ENCODE data around the gene ADAMTS6. TPM values are rescaled to one million over a fixed set of nuclear protein-coding genes. Genes with fewer than 3 reads are reported as not detected.

Gene ADAMTS6
- total RNA-seq, 1 donor: 150 TPM

DNA sequence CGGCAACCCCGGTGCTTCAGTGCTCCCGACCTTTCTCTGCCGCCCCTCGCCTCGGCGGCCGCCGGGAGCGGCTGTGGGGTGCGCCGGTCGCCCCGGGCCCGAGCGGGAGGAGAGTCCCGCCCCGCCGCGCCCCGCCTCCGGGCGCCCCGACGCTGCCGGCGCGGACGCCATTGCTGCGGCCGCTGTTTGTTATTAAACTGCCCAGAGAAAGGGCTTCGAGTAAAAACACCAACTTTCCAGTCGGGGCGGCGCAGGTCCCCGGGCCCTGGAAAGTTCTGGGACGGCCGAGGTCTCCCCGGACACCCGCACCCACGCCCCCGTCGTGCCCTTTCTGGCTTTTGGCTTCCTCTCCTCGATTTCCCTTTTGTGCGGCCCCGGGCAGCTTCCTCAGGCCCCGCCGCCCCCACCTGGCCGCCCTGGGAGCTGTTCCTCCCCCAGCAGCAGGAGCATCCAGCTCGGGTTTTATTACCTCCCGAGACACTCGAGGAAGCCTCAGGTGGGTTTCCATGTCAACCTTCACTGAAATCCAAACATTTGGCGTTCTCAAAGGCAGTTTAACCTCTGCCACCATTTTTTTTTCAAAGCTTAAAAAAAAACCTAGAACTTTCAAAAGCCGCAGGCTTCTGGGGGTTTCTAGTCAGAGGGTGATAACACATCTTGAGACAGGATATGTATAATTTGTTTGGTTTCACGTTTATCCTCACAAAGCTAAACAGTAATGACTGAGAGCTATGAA lies 378.6 kb downstream of the ADAMTS6 start:
- TF ChIP-seq, protein P1, sequence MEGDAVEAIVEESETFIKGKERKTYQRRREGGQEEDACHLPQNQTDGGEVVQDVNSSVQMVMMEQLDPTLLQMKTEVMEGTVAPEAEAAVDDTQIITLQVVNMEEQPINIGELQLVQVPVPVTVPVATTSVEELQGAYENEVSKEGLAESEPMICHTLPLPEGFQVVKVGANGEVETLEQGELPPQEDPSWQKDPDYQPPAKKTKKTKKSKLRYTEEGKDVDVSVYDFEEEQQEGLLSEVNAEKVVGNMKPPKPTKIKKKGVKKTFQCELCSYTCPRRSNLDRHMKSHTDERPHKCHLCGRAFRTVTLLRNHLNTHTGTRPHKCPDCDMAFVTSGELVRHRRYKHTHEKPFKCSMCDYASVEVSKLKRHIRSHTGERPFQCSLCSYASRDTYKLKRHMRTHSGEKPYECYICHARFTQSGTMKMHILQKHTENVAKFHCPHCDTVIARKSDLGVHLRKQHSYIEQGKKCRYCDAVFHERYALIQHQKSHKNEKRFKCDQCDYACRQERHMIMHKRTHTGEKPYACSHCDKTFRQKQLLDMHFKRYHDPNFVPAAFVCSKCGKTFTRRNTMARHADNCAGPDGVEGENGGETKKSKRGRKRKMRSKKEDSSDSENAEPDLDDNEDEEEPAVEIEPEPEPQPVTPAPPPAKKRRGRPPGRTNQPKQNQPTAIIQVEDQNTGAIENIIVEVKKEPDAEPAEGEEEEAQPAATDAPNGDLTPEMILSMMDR (IDR thresholded peaks at IDR 0.05; ENCODE audit: extremely low read depth, low read depth, low read length): no peak
- Histone ChIP-seq H3K36me3 (ENCODE audit: insufficient read depth, low read length) (no peaks in the 10 kb centered on the region), H2AFZ (ENCODE audit: low read length) (peak overlapping the region; percentile 63), H3K27me3 (ENCODE audit: insufficient read depth, low read length) (no peaks in the 10 kb centered on the region), H4K20me1 (ENCODE audit: insufficient read depth, low read length) (no peaks in the 10 kb centered on the region), H3K27ac (ENCODE audit: low read depth, low read length) (peak overlapping the region; percentile 92), H3K9me3 (ENCODE audit: low read depth, low read length) (no peaks in the 10 kb centered on the region), H3K79me2 (ENCODE audit: insufficient read depth, low read length) (no peaks in the 10 kb centered on the region), H3K4me2 (ENCODE audit: insufficient read depth, low read length) (peak overlapping the region; percentile 49), H3K4me1 (ENCODE audit: insufficient read depth, low read length) (peaks cover 32% of the 10 kb centered on the region), H3K4me3 (ENCODE audit: insufficient read depth, low read length) (peak overlapping the region; percentile 66)
- peak; percentile 92 for DNase-seq (ENCODE audit: insufficient read length, low spot score, missing footprints)

GRCh38 chr5:65102371-65102975 lies 379.2 kb downstream of the ADAMTS6 start:
- no peaks in the 10 kb centered on the region for H3K36me3 ChIP-seq (ENCODE audit: insufficient read depth, low read length)
- TF ChIP-seq, protein P1 (IDR thresholded peaks at IDR 0.05; ENCODE audit: extremely low read depth, low read depth, low read length): no peak
- H3K4me2 ChIP-seq (ENCODE audit: insufficient read depth, low read length): peak overlapping the region; percentile 49
- peak overlapping the region; percentile 66 for H3K4me3 ChIP-seq (ENCODE audit: insufficient read depth, low read length)
- H3K79me2 ChIP-seq (ENCODE audit: insufficient read depth, low read length): no peaks in the 10 kb centered on the region
- peaks cover 37% of the 10 kb centered on the region for H3K4me1 ChIP-seq (ENCODE audit: insufficient read depth, low read length)
- no peaks in the 10 kb centered on the region for H3K9me3 ChIP-seq (ENCODE audit: low read depth, low read length)
- H2AFZ ChIP-seq (ENCODE audit: low read length): peak overlapping the region; percentile 63
- no peaks in the 10 kb centered on the region for H3K27me3 ChIP-seq (ENCODE audit: insufficient read depth, low read length)
- no peak for DNase-seq (ENCODE audit: insufficient read length, low spot score, missing footprints)
- no peaks in the 10 kb centered on the region for H4K20me1 ChIP-seq (ENCODE audit: insufficient read depth, low read length)
- H3K27ac ChIP-seq (ENCODE audit: low read depth, low read length): peak overlapping the region; percentile 92

DNA sequence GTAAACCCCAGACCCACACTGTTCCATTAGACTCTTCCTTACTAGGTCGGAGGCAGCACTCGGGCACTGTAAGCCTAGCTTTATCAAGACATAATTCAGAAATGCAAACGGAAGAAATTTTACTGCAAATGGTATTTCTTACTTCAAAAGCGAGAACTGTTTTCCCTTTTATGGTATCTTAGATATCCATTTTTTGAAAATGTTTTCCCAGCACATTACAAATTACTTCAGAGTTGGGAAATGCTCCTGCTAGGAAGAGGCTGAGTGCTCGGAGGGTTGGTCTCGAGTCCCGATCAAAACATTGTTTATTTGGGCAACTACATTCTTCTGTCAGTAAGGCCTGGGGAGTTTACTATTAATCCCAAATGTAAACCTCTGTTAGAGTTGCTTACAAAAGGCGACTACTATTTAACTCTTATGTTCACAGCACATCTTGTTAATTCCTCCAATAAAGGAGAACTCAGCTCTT lies 380.1 kb downstream of the ADAMTS6 start:
- peak overlapping the region; percentile 74 for H2AFZ ChIP-seq (ENCODE audit: low read length)
- peak overlapping the region; percentile 47 for H3K4me2 ChIP-seq (ENCODE audit: insufficient read depth, low read length)
- no peaks in the 10 kb centered on the region for H3K79me2 ChIP-seq (ENCODE audit: insufficient read depth, low read length)
- H3K9me3 ChIP-seq (ENCODE audit: low read depth, low read length): no peaks in the 10 kb centered on the region
- H3K36me3 ChIP-seq (ENCODE audit: insufficient read depth, low read length): no peaks in the 10 kb centered on the region
- H3K4me1 ChIP-seq (ENCODE audit: insufficient read depth, low read length): peaks cover 38% of the 10 kb centered on the region
- no peaks in the 10 kb centered on the region for H3K27me3 ChIP-seq (ENCODE audit: insufficient read depth, low read length)
- TF ChIP-seq, protein P1 (IDR thresholded peaks at IDR 0.05; ENCODE audit: extremely low read depth, low read depth, low read length): no peak
- H4K20me1 ChIP-seq (ENCODE audit: insufficient read depth, low read length): no peaks in the 10 kb centered on the region
- H3K4me3 ChIP-seq (ENCODE audit: insufficient read depth, low read length): no peak overlapping the region
- H3K27ac ChIP-seq (ENCODE audit: low read depth, low read length): peak overlapping the region; percentile 92
- DNase-seq (ENCODE audit: insufficient read length, low spot score, missing footprints): no peak
